ENCODE results near the gene TRAF7.

DNA sequence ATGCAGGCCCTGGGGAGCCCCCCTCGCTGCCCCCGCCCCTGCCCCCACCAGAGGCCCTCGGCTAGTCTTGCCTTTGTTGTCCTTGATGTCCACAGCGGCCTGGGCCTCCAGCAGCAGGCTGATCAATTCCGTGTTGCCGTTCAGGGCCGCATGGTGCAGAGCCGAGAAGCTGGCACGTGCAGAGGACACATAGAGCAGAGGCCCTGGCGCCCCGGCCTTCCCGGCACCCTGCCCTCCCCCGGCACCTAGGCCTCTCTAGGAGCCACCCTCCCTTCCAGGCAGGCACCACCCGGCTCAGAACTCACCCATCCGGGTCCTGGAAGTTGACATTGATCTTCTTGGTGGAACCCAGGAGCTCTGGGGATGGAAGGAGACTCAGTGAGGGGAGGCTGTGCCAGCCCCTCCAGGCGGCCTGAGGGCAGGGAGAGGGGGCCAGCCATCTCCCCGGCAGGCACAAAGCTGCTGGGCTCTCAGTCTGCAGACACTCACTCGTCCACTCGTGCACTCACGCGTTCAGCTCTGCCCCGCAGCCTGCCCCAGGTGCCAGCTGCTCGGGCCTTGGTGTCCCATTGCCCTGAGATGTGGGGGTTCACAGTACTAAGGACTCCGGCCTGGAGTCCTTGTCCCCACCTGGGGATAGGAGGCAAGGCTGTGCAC lies 34.5 kb downstream of the TRAF7 start:
- TF ChIP-seq POLR2A (IDR thresholded peaks at IDR 0.05) (no peak), POLR2AphosphoS5 (IDR thresholded peaks at IDR 0.05) (no peak)
- TF ChIP-seq, protein P1, sequence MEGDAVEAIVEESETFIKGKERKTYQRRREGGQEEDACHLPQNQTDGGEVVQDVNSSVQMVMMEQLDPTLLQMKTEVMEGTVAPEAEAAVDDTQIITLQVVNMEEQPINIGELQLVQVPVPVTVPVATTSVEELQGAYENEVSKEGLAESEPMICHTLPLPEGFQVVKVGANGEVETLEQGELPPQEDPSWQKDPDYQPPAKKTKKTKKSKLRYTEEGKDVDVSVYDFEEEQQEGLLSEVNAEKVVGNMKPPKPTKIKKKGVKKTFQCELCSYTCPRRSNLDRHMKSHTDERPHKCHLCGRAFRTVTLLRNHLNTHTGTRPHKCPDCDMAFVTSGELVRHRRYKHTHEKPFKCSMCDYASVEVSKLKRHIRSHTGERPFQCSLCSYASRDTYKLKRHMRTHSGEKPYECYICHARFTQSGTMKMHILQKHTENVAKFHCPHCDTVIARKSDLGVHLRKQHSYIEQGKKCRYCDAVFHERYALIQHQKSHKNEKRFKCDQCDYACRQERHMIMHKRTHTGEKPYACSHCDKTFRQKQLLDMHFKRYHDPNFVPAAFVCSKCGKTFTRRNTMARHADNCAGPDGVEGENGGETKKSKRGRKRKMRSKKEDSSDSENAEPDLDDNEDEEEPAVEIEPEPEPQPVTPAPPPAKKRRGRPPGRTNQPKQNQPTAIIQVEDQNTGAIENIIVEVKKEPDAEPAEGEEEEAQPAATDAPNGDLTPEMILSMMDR (IDR thresholded peaks at IDR 0.05), result no peak

All from upper lobe of left lung (tissue), 4 donors.